IMR-90 (cell line): ENCODE results near the gene NEURL1. TPM values are rescaled to one million over a fixed set of nuclear protein-coding genes. Genes with fewer than 3 reads are reported as not detected.

Experiments
- ATAC-seq: fragments of 200-7000 bp; cut with Tn5 transposase; 2 replicates; pipeline ENCODE4 v1.9.1; 2020; ENCODE audit warnings: low read depth, mild to moderate bottlenecking, moderate library complexity
- BruUV-seq: library from RNA; stranded (reverse); fragments of 400-500 nt; replicated peaks from 2 replicates; lab custom pipeline; 2021; lab: Mats Ljungman, UMichigan
- CTCF ChIA-PET: fragments of 300-600 bp; formaldehyde crosslinking; extraction: SDS; loops from one replicate; lab custom pipeline; 2021; ENCODE audit warnings: antibody characterized with exemption; lab: Yijun Ruan, JAX
- POLR2A ChIA-PET: fragments of 300-600 bp; sonication (Branson Sonifier 250); formaldehyde crosslinking; loops from one replicate; lab custom pipeline; 2022; ENCODE audit warnings: antibody characterized with exemption; ENCODE audit not compliant: unreplicated experiment; lab: Charles Lee
- DNase-seq: peaks from one replicate; pipeline ENCODE4 v3.0.0; 2013
- H2AFZ ChIP-seq: replicated peaks from 2 replicates; pipeline ENCODE3; 2013; ENCODE audit warnings: low read length, mild to moderate bottlenecking; ENCODE audit not compliant: poor library complexity
- H2AK5ac ChIP-seq: 2 replicates; pipeline ENCODE4 v1.6.1; 2013; ENCODE audit warnings: low read depth, low read length, inconsistent platforms
- H2AK9ac ChIP-seq: replicated peaks from 2 replicates; pipeline ENCODE3; 2013; ENCODE audit warnings: mild to moderate bottlenecking, low read depth, low read length, moderate library complexity; ENCODE audit not compliant: poor library complexity
- H2BK120ac ChIP-seq: 2 replicates; pipeline ENCODE4 v1.6.1; 2013; ENCODE audit warnings: low read depth, low read length, inconsistent platforms
- H2BK15ac ChIP-seq: 3 replicates; pipeline ENCODE4 v1.6.1; 2013; ENCODE audit warnings: low read depth, low read length, inconsistent platforms
- H2BK20ac ChIP-seq: 2 replicates; pipeline ENCODE4 v1.6.1; 2013; ENCODE audit warnings: low read depth, mild to moderate bottlenecking, inconsistent platforms, low read length, moderate library complexity
- H2BK5ac ChIP-seq: 2 replicates; pipeline ENCODE4 v1.6.1; 2013; ENCODE audit warnings: mild to moderate bottlenecking, low read depth, low read length, inconsistent platforms; ENCODE audit not compliant: poor library complexity, severe bottlenecking
- H3K14ac ChIP-seq: replicated peaks from 2 replicates; pipeline ENCODE4 v1.6.1; 2013; ENCODE audit warnings: low read depth, low read length, inconsistent platforms
- H3K18ac ChIP-seq: 2 replicates; pipeline ENCODE4 v1.6.1; 2013; ENCODE audit warnings: low read depth, low read length, control low read depth
- H3K23ac ChIP-seq: 2 replicates; pipeline ENCODE4 v1.6.1; 2013; ENCODE audit warnings: low read depth, low read length, inconsistent platforms
- H3K27ac ChIP-seq: 2 replicates; pipeline ENCODE4 v1.5.1; 2013; ENCODE audit warnings: mild to moderate bottlenecking, control low read depth, low read length; ENCODE audit not compliant: insufficient read depth
- H3K27me3 ChIP-seq: 2 replicates; pipeline ENCODE4 v1.6.1; 2013; ENCODE audit warnings: low read length; ENCODE audit not compliant: control insufficient read depth, insufficient read depth
- H3K36me3 ChIP-seq: 2 replicates; pipeline ENCODE4 v1.6.1; 2013; ENCODE audit warnings: low read length, mixed read lengths; ENCODE audit not compliant: control insufficient read depth, insufficient read depth
- H3K4ac ChIP-seq: 2 replicates; pipeline ENCODE4 v1.6.1; 2013; ENCODE audit warnings: low read depth, low read length, inconsistent platforms
- H3K4me1 ChIP-seq: 2 replicates; pipeline ENCODE4 v1.6.1; 2013; ENCODE audit warnings: low read length, mixed read lengths; ENCODE audit not compliant: control insufficient read depth, insufficient read depth
- H3K4me2 ChIP-seq: 2 replicates; pipeline ENCODE4 v1.6.1; 2013; ENCODE audit warnings: low read depth, mild to moderate bottlenecking, control low read depth, low read length, moderate library complexity
- H3K4me3 ChIP-seq: 2 replicates; pipeline ENCODE4 v1.5.1; 2013; ENCODE audit warnings: low read depth, mild to moderate bottlenecking, control low read depth, low read length, moderate library complexity; ENCODE audit not compliant: insufficient read depth
- H3K56ac ChIP-seq: 2 replicates; pipeline ENCODE4 v1.6.1; 2013; ENCODE audit warnings: low read length, inconsistent platforms; ENCODE audit not compliant: insufficient read depth; ENCODE audit errors: extremely low read depth
- H3K79me1 ChIP-seq, 2 experiments: 2 replicates each; pipeline ENCODE4 v1.6.1; 2013; ENCODE audit warnings: low read length in 2 of 2, inconsistent platforms in 1 of 2, low read depth in 1 of 2
- H3K9ac ChIP-seq: 2 replicates; pipeline ENCODE4 v1.6.1; 2013; ENCODE audit warnings: low read depth, low read length, control low read depth
- H3K9me1 ChIP-seq: 2 replicates; pipeline ENCODE4 v1.6.1; 2013; ENCODE audit warnings: low read length, inconsistent platforms; ENCODE audit not compliant: insufficient read depth
- H3K9me3 ChIP-seq: 2 replicates; pipeline ENCODE4 v1.6.1; 2013; ENCODE audit warnings: low read length; ENCODE audit not compliant: control insufficient read depth, insufficient read depth
- H4K20me1 ChIP-seq: 2 replicates; pipeline ENCODE4 v1.6.1; 2013; ENCODE audit warnings: low read length, inconsistent platforms; ENCODE audit not compliant: insufficient read depth
- H4K5ac ChIP-seq: 2 replicates; pipeline ENCODE4 v1.6.1; 2013; ENCODE audit warnings: mild to moderate bottlenecking, low read depth, low read length, control low read depth
- H4K8ac ChIP-seq, 2 experiments: 2 replicates each; pipeline ENCODE4 v1.6.1; 2013; ENCODE audit warnings: low read depth in 2 of 2, low read length in 2 of 2, control low read depth in 1 of 2, inconsistent platforms in 1 of 2
- H4K91ac ChIP-seq: 2 replicates; pipeline ENCODE4 v1.6.1; 2013; ENCODE audit warnings: low read depth, low read length, inconsistent platforms; ENCODE audit not compliant: insufficient read depth
- BHLHE40 ChIP-seq: fragments of 150-350 bp; IDR thresholded peaks from 2 replicates; pipeline ENCODE4 v1.6.1; 2016; ENCODE audit warnings: mild to moderate bottlenecking, low read depth, low read length
- CEBPB ChIP-seq: IDR thresholded peaks from 2 replicates; pipeline ENCODE4 v1.6.1; 2012; ENCODE audit warnings: low read depth, low read length, improper control_type of control experiment
- FOS ChIP-seq: fragments of 150-350 bp; IDR thresholded peaks from 2 replicates; pipeline ENCODE4 v1.6.1; 2016; ENCODE audit warnings: low read depth, low read length
- MAFK ChIP-seq: IDR thresholded peaks from 2 replicates; pipeline ENCODE4 v1.6.1; 2012; ENCODE audit warnings: low read depth, low read length, improper control_type of control experiment
- MXI1 ChIP-seq: IDR thresholded peaks from 2 replicates; pipeline ENCODE4 v1.6.1; 2012; ENCODE audit warnings: low read depth, mild to moderate bottlenecking, low read length, moderate library complexity, borderline replicate concordance
- NFE2L2 ChIP-seq: fragments of 150-350 bp; IDR thresholded peaks from 2 replicates; pipeline ENCODE4 v1.6.1; 2016; ENCODE audit warnings: low read depth, mild to moderate bottlenecking, low read length
- POLR2A ChIP-seq: IDR thresholded peaks from 2 replicates; pipeline ENCODE4 v1.6.1; 2012; ENCODE audit warnings: mild to moderate bottlenecking, low read depth, low read length
- RAD21 ChIP-seq: IDR thresholded peaks from 2 replicates; pipeline ENCODE4 v1.6.1; 2012; ENCODE audit warnings: low read length, improper control_type of control experiment
- SMC3 ChIP-seq: fragments of 150-350 bp; IDR thresholded peaks from 2 replicates; pipeline ENCODE4 v1.6.1; 2016; ENCODE audit warnings: low read depth, mild to moderate bottlenecking, antibody characterized with exemption, low read length, moderate library complexity
- WGBS, 2 experiments: methylation state at CpG; one replicate each; pipeline versions ENCODE4 v1.1.5 to v1.1.7; 2013; ENCODE audit warnings: missing lambda C conversion rate in 2 of 2; ENCODE audit not compliant: insufficient read length in 1 of 2; ENCODE audit errors: extremely low coverage in 2 of 2; 5-methylcytosine and 5-hydroxymethylcytosine counted together
- dilution Hi-C: fragments of 300-500 bp; cut with HindIII; formaldehyde crosslinking; loops from one replicate; pipeline ENCODE4 v1.14.3; 2018; ENCODE audit warnings: low sequenced_read_pairs; ENCODE audit not compliant: unreplicated experiment
- in situ Hi-C: fragments of 300-500 bp; cut with MboI; formaldehyde crosslinking; loops from 3 replicates; pipeline ENCODE4 v1.14.3; 2019; ENCODE audit warnings: low sequenced_read_pairs, inconsistent platforms, mixed read lengths
- intact Hi-C: fragments of 100-400 bp; cut with micrococcal nuclease; formaldehyde crosslinking; loops from 2 replicates; pipeline ENCODE4 v1.10.0; 2022
- polyA plus RNA-seq, 3 experiments: library from polyadenylated mRNA; depleted of rRNA; stranded (reverse); fragments of >200 nt; gene quantifications; 2 replicates each; pipeline ENCODE4 v1.2.3, GENCODE V29; 2012; ENCODE audit warnings: low replicate concordance in 1 of 3
- total RNA-seq: library from RNA; depleted of rRNA; stranded (reverse); fragments of >200 nt; gene quantifications from 2 replicates; pipeline ENCODE4 v1.2.3, GENCODE V29; 2012

Gene NEURL1
- total and polyA plus RNA-seq, 2 of the 4 experiments (the other 2 are of a cell fraction): 0.36 to 0.82 TPM

DNA sequence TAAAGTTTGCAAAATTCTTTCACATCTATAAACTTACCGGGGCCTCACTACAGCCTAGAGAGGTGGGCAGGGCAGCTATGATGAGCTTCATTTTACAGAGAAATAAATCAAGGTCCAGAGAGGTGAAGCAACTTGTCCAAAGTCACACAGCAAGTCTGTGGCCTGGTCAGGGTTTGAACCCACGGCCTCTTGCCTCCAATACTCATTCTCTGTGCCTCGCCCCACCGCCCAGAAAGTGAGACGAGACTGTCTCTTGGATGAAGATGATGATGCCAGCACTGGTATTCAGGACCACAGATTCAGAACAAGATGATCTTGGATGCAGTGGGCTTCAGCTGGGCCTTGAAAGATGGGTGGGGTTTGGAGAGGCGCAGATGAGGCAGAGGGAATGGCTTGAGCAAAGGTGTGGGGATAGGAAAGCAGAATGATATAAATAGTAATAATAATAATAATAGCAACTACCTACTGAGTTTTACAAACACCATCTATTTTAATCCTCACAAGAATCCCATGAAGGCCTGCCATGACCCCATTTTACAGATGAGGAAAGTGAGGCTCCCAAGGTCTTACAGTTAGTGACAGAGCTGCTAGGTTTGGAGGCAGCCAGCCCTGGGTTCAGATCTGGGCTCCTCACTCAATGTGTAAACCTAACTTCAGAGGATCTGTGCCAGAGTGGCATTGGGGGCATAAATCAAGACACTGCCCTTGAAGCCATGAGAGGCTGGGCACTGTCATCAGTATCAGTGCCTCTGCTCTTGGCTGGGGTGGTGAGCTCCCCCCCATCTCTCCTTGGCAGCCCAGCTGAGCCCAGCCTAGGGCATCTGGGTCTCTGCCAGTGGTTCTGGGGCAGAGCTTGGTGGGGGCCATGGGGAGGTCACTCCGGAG is 70.0 kb downstream of the NEURL1 start:
- ATAC-seq (no peak), DNase-seq (no peak)
- H3K4me1 ChIP-seq: no peaks in the 10 kb centered on the region
- H3K9me3 ChIP-seq: peaks cover 3% of the 10 kb centered on the region
- H3K9me1 ChIP-seq: 0 out of 2 replicates have a peak, but pooled peaks cover 3% of the 10 kb centered on the region
- H2AFZ ChIP-seq: no peak overlapping the region
- no peak overlapping the region for H4K91ac ChIP-seq
- H3K36me3 ChIP-seq: no peaks in the 10 kb centered on the region
- H3K27me3 ChIP-seq: peaks cover 66% of the 10 kb centered on the region
- H2BK20ac ChIP-seq: no peak overlapping the region
- no peak overlapping the region for H3K4me3 ChIP-seq
- no peak overlapping the region for H4K8ac ChIP-seq
- no peaks in the 10 kb centered on the region for H3K79me1 ChIP-seq
- H2BK15ac ChIP-seq: no peak overlapping the region
- no peak overlapping the region for H4K5ac ChIP-seq
- no peak overlapping the region for H2BK120ac ChIP-seq
- H3K4me2 ChIP-seq: no peak overlapping the region
- no peak overlapping the region for H3K23ac ChIP-seq
- dilution Hi-C loops: no loop called here
- no peak overlapping the region for H3K56ac ChIP-seq
- H3K4ac ChIP-seq: no peak overlapping the region
- no peaks in the 10 kb centered on the region for H4K20me1 ChIP-seq
- no peak overlapping the region for H3K27ac ChIP-seq
- in situ Hi-C loops: no loop called here
- no peak overlapping the region for H2BK5ac ChIP-seq
- WGBS, 2 experiments: 80% methylated on average over 2 of the region's 7 CpGs; no CpG with 5 or more reads in 1 of the 2 experiments
- BruUV-seq: no TSS peak
- no peak overlapping the region for H2AK9ac ChIP-seq
- H2AK5ac ChIP-seq: no peak overlapping the region
- TF ChIP-seq BHLHE40: no peak
- TF ChIP-seq MAFK: no peak
- TF ChIP-seq POLR2A: no peak
- TF ChIP-seq NFE2L2: no peak
- TF ChIP-seq FOS: no peak
- no peak for TF ChIP-seq MXI1
- TF ChIP-seq RAD21: no peak
- TF ChIP-seq SMC3: no peak
- TF ChIP-seq CEBPB: no peak
- H3K18ac ChIP-seq: no peak overlapping the region
- H3K9ac ChIP-seq: no peak overlapping the region
- H3K14ac ChIP-seq: no peak overlapping the region
- POLR2A ChIA-PET: no interaction called here
- intact Hi-C loops: no loop called here
- CTCF ChIA-PET: interaction anchor here (1.0 kb wide), 1 partner anchor 13 kb away, joined by 6 read pairs; no protein-coding TSS in a partner anchor
